ENCODE data around the gene RELN.

RELN gene

GRCh38 chr7:103711413-103711812, 278.0 kb downstream of the RELN start:
- DNase-seq = no peak

GRCh38 chr7:103710247-103710646, 279.2 kb downstream of the RELN start:
- no peak for DNase-seq

- no peak for DNase-seq
These were observed 282.7 kb downstream of the RELN start for GRCh38 chr7:103706805-103707204.

- DNase-seq = no peak
These were observed 283.9 kb downstream of the RELN start for GRCh38 chr7:103705542-103705941.

GRCh38 chr7:103704701-103705100, 284.8 kb downstream of the RELN start:
- no peak for DNase-seq

GRCh38 chr7:103702982-103703381, 286.5 kb downstream of the RELN start:
- peak; percentile 9 for DNase-seq

- DNase-seq = no peak
These were observed 287.0 kb downstream of the RELN start for GRCh38 chr7:103702454-103702853.

GRCh38 chr7:103699032-103699431, 290.4 kb downstream of the RELN start:
- DNase-seq = no peak

- DNase-seq = no peak
These were observed 291.4 kb downstream of the RELN start for GRCh38 chr7:103698064-103698463.

- no peak for DNase-seq
These were observed 293.9 kb downstream of the RELN start for GRCh38 chr7:103695521-103695920.

- DNase-seq = no peak
These were observed 295.2 kb downstream of the RELN start for GRCh38 chr7:103694304-103694703.

GRCh38 chr7:103691291-103691690, 298.2 kb downstream of the RELN start:
- no peak for DNase-seq

GRCh38 chr7:103690242-103690974, 299.1 kb downstream of the RELN start:
- DNase-seq = no peak

GRCh38 chr7:103689255-103689654, 300.2 kb downstream of the RELN start:
- DNase-seq = no peak

- DNase-seq = no peak
These were observed 301.5 kb downstream of the RELN start for GRCh38 chr7:103687951-103688350.

- no peak for DNase-seq
These were observed 302.2 kb downstream of the RELN start for GRCh38 chr7:103687272-103687671.

- no peak for DNase-seq
These were observed 302.7 kb downstream of the RELN start for GRCh38 chr7:103686763-103687162.

GRCh38 chr7:103686064-103686463, 303.4 kb downstream of the RELN start:
- no peak for DNase-seq

GRCh38 chr7:103685646-103686045, 303.8 kb downstream of the RELN start:
- DNase-seq = no peak

- no peak for DNase-seq
These were observed 306.1 kb downstream of the RELN start for GRCh38 chr7:103683348-103683747.

GRCh38 chr7:103680161-103681144, 309.0 kb downstream of the RELN start:
- DNase-seq = no peak

GRCh38 chr7:103679151-103680132, 310.0 kb downstream of the RELN start:
- DNase-seq = no peak

All from NCI-H226 (cell line).